ENCODE data around the gene CHTOP.

CHTOP gene

GRCh38 chr1:153648000-153648643 is 14.3 kb downstream of the CHTOP start:
- Histone ChIP-seq H3K4me1 (ENCODE audit: control insufficient read depth, insufficient read depth, low read length) (no peaks in the 10 kb centered on the region), H3K27ac (ENCODE audit: low read depth, low read length) (no peak overlapping the region), H3K9me3 (ENCODE audit: control insufficient read depth, insufficient read depth, low read length) (no peaks in the 10 kb centered on the region), H3K36me3 (ENCODE audit: control insufficient read depth, insufficient read depth, low read length) (peaks cover 36% of the 10 kb centered on the region), H3K9ac (ENCODE audit: low read depth, low read length) (no peak overlapping the region), H3K27me3 (ENCODE audit: control insufficient read depth, insufficient read depth, low read length) (no peaks in the 10 kb centered on the region), H3K4me3 (ENCODE audit: low read depth, low read length) (no peak overlapping the region)

- Histone ChIP-seq H3K27ac (ENCODE audit: low read depth, low read length) (no peak overlapping the region), H3K4me3 (ENCODE audit: low read depth, low read length) (no peak overlapping the region), H3K27me3 (ENCODE audit: control insufficient read depth, insufficient read depth, low read length) (no peaks in the 10 kb centered on the region), H3K36me3 (ENCODE audit: control insufficient read depth, insufficient read depth, low read length) (peaks cover 24% of the 10 kb centered on the region), H3K9ac (ENCODE audit: low read depth, low read length) (no peak overlapping the region), H3K4me1 (ENCODE audit: control insufficient read depth, insufficient read depth, low read length) (no peaks in the 10 kb centered on the region), H3K9me3 (ENCODE audit: control insufficient read depth, insufficient read depth, low read length) (no peaks in the 10 kb centered on the region)
Observed at GRCh38 chr1:153649137-153649862, 15.4 kb downstream of the CHTOP start.

- Histone ChIP-seq H3K36me3 (ENCODE audit: control insufficient read depth, insufficient read depth, low read length) (peaks cover 19% of the 10 kb centered on the region), H3K9ac (ENCODE audit: low read depth, low read length) (no peak overlapping the region), H3K4me3 (ENCODE audit: low read depth, low read length) (no peak overlapping the region), H3K4me1 (ENCODE audit: control insufficient read depth, insufficient read depth, low read length) (no peaks in the 10 kb centered on the region), H3K27me3 (ENCODE audit: control insufficient read depth, insufficient read depth, low read length) (no peaks in the 10 kb centered on the region), H3K9me3 (ENCODE audit: control insufficient read depth, insufficient read depth, low read length) (no peaks in the 10 kb centered on the region), H3K27ac (ENCODE audit: low read depth, low read length) (no peak overlapping the region)
Observed at GRCh38 chr1:153649863-153650235, 16.0 kb downstream of the CHTOP start.

GRCh38 chr1:153651771-153652170 is 17.9 kb downstream of the CHTOP start:
- no peak overlapping the region for H3K9ac ChIP-seq (ENCODE audit: low read depth, low read length)
- no peaks in the 10 kb centered on the region for H3K36me3 ChIP-seq (ENCODE audit: control insufficient read depth, insufficient read depth, low read length)
- no peaks in the 10 kb centered on the region for H3K4me1 ChIP-seq (ENCODE audit: control insufficient read depth, insufficient read depth, low read length)
- no peak overlapping the region for H3K4me3 ChIP-seq (ENCODE audit: low read depth, low read length)
- H3K27ac ChIP-seq (ENCODE audit: low read depth, low read length): no peak overlapping the region
- no peaks in the 10 kb centered on the region for H3K9me3 ChIP-seq (ENCODE audit: control insufficient read depth, insufficient read depth, low read length)
- no peaks in the 10 kb centered on the region for H3K27me3 ChIP-seq (ENCODE audit: control insufficient read depth, insufficient read depth, low read length)

- Histone ChIP-seq H3K4me1 (ENCODE audit: control insufficient read depth, insufficient read depth, low read length) (no peaks in the 10 kb centered on the region), H3K27me3 (ENCODE audit: control insufficient read depth, insufficient read depth, low read length) (no peaks in the 10 kb centered on the region), H3K36me3 (ENCODE audit: control insufficient read depth, insufficient read depth, low read length) (no peaks in the 10 kb centered on the region), H3K4me3 (ENCODE audit: low read depth, low read length) (no peak overlapping the region), H3K9ac (ENCODE audit: low read depth, low read length) (no peak overlapping the region), H3K9me3 (ENCODE audit: control insufficient read depth, insufficient read depth, low read length) (no peaks in the 10 kb centered on the region), H3K27ac (ENCODE audit: low read depth, low read length) (no peak overlapping the region)
Observed at GRCh38 chr1:153652805-153653500, 19.1 kb downstream of the CHTOP start.

GRCh38 chr1:153655333-153655732 is 21.5 kb downstream of the CHTOP start:
- H3K4me3 ChIP-seq (ENCODE audit: low read depth, low read length): no peak overlapping the region
- no peaks in the 10 kb centered on the region for H3K27me3 ChIP-seq (ENCODE audit: control insufficient read depth, insufficient read depth, low read length)
- peaks cover 4% of the 10 kb centered on the region; the same call in 1 of the 2 replicates for H3K36me3 ChIP-seq (ENCODE audit: control insufficient read depth, insufficient read depth, low read length)
- H3K9ac ChIP-seq (ENCODE audit: low read depth, low read length): no peak overlapping the region
- peaks cover 5% of the 10 kb centered on the region for H3K4me1 ChIP-seq (ENCODE audit: control insufficient read depth, insufficient read depth, low read length)
- no peaks in the 10 kb centered on the region for H3K9me3 ChIP-seq (ENCODE audit: control insufficient read depth, insufficient read depth, low read length)
- H3K27ac ChIP-seq (ENCODE audit: low read depth, low read length): no peak overlapping the region

GRCh38 chr1:153658400-153659174 is 24.7 kb downstream of the CHTOP start, which contains the start of gene SNAPIN:
SNAPIN (plus strand) TSS chr1:153658703; CDS start chr1:153658744, 41 bp downstream.
- Histone ChIP-seq H3K27ac (ENCODE audit: low read depth, low read length) (peak within 1 kb of the TSS; percentile 95), H3K36me3 (ENCODE audit: control insufficient read depth, insufficient read depth, low read length) (peaks cover 35% of the 10 kb centered on the region), H3K9ac (ENCODE audit: low read depth, low read length) (peak within 1 kb of the TSS; percentile 91), H3K27me3 (ENCODE audit: control insufficient read depth, insufficient read depth, low read length) (no peaks in the 10 kb centered on the region), H3K4me1 (ENCODE audit: control insufficient read depth, insufficient read depth, low read length) (peaks cover 5% of the 10 kb centered on the region), H3K4me3 (ENCODE audit: low read depth, low read length) (peak within 1 kb of the TSS; percentile 100), H3K9me3 (ENCODE audit: control insufficient read depth, insufficient read depth, low read length) (no peaks in the 10 kb centered on the region)

- H3K27ac ChIP-seq (ENCODE audit: low read depth, low read length): peak overlapping the region; percentile 95
- H3K4me3 ChIP-seq (ENCODE audit: low read depth, low read length): peak overlapping the region; percentile 100
- no peaks in the 10 kb centered on the region for H3K9me3 ChIP-seq (ENCODE audit: control insufficient read depth, insufficient read depth, low read length)
- H3K9ac ChIP-seq (ENCODE audit: low read depth, low read length): peak overlapping the region; percentile 91; the same call in 1 of the 2 replicates
- H3K36me3 ChIP-seq (ENCODE audit: control insufficient read depth, insufficient read depth, low read length): peaks cover 40% of the 10 kb centered on the region
- no peaks in the 10 kb centered on the region for H3K27me3 ChIP-seq (ENCODE audit: control insufficient read depth, insufficient read depth, low read length)
- H3K4me1 ChIP-seq (ENCODE audit: control insufficient read depth, insufficient read depth, low read length): peaks cover 5% of the 10 kb centered on the region
Observed at GRCh38 chr1:153659175-153659534, 25.3 kb downstream of the CHTOP start.

GRCh38 chr1:153659656-153660055 is 25.8 kb downstream of the CHTOP start:
- no peak overlapping the region for H3K27ac ChIP-seq (ENCODE audit: low read depth, low read length)
- H3K4me3 ChIP-seq (ENCODE audit: low read depth, low read length): peak overlapping the region; percentile 100
- no peak overlapping the region for H3K9ac ChIP-seq (ENCODE audit: low read depth, low read length)
- H3K36me3 ChIP-seq (ENCODE audit: control insufficient read depth, insufficient read depth, low read length): peaks cover 45% of the 10 kb centered on the region
- peaks cover 5% of the 10 kb centered on the region for H3K4me1 ChIP-seq (ENCODE audit: control insufficient read depth, insufficient read depth, low read length)
- no peaks in the 10 kb centered on the region for H3K9me3 ChIP-seq (ENCODE audit: control insufficient read depth, insufficient read depth, low read length)
- no peaks in the 10 kb centered on the region for H3K27me3 ChIP-seq (ENCODE audit: control insufficient read depth, insufficient read depth, low read length)

GRCh38 chr1:153661111-153661708 is 27.3 kb downstream of the CHTOP start:
- H3K9ac ChIP-seq (ENCODE audit: low read depth, low read length): no peak overlapping the region
- no peaks in the 10 kb centered on the region for H3K27me3 ChIP-seq (ENCODE audit: control insufficient read depth, insufficient read depth, low read length)
- no peak overlapping the region for H3K4me3 ChIP-seq (ENCODE audit: low read depth, low read length)
- no peaks in the 10 kb centered on the region for H3K9me3 ChIP-seq (ENCODE audit: control insufficient read depth, insufficient read depth, low read length)
- peaks cover 5% of the 10 kb centered on the region for H3K4me1 ChIP-seq (ENCODE audit: control insufficient read depth, insufficient read depth, low read length)
- peaks cover 61% of the 10 kb centered on the region for H3K36me3 ChIP-seq (ENCODE audit: control insufficient read depth, insufficient read depth, low read length)
- H3K27ac ChIP-seq (ENCODE audit: low read depth, low read length): no peak overlapping the region

Measured in HUES48 (cell line).